D341Med (cell line): Measurements from ENCODE around the gene PER2.

Experiments used
- DNase-seq: peaks from one replicate; pipeline ENCODE4 v3.0.0; 2012; ENCODE audit warnings: low spot score

PER2 gene

DNA sequence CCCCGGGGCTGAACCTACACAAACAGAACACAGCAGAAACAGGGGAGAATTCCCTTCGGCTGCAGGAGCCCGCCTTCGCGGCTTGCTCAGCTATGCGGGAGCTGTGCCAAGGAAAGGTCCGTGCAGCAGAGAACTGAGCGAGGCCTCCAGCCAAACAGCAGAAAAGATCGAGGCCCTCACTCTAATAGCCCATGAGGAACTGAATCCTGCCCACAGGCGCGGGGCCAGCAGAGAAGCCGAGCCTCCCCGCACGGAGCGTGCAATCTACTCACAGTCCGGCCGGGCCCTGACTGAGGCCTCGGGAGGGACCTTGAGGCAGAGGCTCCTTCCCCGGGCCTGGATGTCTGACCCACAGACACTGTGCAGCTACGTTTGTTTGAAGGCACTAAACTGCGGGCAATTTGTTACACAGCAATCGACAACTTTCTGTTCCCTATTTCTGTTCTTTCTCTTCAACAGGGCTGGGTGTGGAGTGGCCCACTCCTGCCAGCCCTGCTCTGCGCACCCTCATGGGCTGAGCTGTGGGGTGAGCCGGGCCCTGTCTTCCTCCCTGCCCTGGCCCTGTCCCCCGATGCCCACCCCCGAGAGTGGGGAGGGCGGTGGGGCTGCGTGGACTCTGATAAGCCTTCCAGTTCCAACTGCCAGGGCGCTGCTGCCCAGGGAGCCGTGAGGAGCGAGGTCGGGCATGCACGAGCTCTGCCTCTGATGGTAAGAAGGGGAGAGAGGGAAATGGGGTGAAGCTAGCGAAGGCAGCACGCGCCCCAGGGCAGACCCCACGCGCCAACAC, 62.3 kb downstream of the PER2 start:
- DNase-seq: no peak

DNA sequence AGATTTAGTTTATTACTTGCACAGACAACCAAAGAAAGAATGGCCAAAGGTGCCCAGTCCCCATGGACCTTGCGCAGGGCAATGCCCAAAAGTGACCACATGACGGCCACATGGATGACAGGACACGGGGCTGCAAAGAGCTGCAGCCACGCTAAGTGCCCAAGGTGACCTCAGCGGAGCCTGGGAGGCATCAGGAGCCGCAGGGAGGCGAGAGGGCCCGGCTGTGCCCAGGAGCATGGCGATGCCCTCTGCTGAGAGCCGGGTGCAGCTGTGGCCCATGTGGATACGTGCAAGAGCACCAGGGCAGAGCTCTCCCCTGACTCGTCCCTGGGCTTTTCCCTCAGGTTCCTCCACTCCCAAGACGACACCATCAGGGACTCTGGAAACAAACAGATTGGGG, 63.3 kb downstream of the PER2 start:
- no peak for DNase-seq

DNA sequence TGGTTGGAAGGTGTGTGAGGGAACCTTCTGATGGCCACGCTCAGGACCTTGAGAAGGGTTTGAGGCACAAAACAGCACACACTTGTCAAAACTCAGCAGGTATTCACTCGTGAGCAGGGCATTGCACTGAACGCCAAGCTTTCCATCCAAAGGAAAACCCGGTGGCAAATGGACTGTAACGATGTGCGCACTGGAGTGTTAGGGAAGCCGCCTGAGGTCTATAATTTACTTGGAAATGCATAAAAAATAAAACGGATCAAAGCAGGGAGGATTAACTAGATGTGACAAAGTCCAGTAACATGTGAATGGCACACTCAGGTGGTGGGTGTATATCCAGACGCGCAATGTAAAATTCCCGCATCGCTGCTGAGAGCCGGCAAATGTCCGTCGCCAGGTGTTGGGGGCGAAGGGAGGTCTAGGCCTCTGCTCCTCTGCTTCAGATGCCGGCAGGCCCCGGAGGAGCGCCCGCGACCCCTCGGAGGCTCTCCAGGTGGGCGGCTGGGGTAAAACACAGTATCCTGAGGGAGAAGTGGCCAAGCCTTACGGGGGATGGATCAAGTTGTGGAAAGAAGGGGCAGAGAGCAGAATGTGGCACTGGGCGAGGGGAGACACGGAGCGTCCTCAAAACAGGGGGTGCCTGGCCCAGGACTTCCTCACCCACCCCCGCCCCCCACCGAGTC, 63.9 kb downstream of the PER2 start:
- DNase-seq: no peak

DNA sequence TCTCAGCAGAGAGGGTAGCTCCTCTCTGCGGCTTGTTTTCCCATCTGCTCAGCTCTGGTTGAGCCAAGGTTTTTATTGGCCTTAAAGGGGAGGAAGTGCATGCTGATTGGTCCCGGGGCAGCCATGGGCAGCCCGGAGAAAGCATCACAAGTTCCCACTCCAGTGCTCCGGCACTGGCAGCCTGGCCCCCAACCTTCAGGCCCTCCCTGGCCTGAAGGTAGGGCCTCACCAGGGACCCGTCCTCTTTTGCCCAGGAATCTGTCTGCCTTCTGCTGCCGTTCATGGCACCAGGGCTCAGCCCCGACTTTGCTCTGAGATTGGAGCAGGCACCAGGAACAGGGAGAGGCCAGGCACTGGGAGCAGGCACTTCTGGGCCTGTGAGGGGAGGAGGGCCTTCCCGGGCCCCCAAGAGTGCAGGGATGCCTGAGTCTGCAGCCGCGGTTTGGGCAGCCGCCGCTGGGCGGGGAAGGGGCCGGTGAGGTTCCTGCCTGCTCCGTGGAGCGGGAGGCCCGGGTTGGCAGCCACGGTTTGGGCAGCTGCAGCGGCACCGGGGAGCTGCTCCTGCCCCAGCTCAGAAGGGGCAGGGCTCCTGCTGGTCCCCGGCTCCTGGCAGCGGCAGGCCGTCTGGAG, 67.4 kb downstream of the PER2 start:
- no peak for DNase-seq

DNA sequence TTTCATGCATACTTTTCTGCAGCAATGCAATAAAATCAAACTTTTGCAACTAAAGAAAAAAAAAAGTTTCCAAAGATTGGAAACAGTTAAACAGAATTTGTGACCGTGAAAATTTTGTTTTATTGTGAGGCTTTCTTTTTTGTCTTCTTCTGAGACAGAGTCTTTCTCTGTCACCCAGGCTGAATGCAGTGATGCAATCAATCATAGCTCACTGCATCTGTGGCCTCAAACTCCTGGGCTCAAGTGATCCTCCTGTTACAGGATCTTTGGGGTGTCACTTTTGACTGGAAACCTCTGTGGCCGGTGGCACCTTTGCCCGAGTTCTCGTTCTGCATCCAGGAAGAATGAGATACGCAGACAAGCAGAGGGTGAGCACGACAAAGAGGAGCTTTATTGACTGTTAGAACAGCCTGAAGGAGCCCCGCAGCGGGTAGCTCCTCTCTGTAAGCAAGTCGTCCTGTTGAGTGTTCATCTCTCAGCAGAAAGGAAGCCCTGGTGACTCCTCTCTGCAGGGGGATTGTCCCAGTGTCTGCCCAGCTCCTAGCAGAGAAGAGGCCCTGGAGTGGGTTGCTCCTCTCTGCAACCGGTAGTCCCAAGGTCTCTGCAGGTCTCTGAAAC, 68.0 kb downstream of the PER2 start:
- no peak for DNase-seq

DNA sequence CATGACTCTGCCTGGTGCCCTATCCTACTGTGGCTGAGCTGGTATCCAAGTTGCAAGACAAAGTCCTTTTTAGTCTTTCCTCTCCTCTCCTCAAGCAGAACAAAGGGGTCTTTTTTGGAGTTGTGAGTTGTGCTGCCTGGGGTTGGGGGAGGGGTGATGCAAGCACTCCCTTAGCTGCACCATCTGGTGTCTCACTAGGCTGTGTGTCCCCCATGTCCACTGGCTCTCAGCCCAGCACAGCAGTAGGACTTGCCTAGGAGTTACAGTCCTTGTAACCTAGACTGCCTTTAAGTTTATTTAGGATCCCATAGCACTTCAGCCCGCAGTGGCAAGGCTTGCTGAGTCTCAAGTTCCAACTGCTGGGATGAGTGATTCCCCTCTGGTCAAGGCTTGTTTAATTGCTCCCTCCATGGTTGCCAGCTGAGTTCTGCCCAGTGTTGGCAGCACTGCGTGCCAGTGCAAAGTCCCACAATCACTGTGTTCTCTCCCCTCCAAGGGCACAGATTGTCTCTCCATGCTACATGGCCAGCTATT, 71.7 kb downstream of the PER2 start:
- no peak for DNase-seq

DNA sequence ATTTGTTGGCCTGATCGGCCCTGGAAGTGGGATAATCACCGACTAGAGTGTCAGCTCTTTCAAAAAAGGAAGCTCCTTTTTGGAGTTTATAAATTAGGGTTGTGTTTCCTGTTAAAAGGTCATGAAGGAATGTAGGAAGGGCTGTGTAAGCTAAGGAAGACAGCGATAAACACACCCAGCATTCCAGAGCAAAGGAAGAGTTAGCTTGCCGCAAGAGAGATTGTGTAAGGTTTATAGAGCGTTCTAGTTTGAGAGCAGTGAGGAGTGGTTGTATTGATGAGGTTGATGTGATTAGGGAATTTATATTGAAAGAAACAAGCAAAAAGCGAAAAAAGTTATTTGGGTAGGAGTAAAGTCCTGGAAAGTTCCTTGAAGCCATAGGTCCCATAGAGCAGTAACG, 81.4 kb downstream of the PER2 start:
- DNase-seq: no peak

DNA sequence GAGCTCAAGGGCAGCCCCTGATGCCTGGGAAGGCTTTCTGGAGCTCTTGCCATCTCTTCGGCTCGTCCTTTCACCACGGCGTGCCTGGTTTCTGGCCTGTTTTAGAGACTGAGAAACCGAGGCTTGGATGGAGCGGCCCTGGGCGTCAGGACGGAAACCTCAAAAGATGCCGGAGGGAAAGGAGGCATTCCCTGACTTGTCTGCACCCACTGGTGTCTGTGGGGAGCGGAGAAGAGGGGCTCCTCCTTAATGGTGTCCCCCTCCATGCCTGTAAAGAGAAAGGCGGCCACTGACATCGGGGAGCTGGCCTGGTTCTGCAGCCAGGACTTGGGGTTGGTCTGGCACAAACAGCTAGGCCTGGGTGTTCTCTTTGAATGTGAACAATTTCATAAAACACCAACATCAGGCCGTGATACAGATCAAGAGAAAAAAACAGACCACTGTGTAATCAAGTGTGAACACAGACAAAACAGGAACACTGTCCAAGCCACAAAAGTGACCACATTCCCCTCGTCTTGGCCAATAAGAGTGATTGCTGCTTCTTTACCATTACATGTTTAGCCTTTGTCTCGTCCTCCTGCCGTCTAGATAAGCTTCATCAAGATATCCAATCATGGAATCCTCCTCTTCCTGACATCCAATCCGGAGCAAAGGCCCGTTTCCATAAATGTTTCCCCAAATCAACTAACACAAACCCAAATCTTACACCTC, 84.3 kb downstream of the PER2 start:
- no peak for DNase-seq

DNA sequence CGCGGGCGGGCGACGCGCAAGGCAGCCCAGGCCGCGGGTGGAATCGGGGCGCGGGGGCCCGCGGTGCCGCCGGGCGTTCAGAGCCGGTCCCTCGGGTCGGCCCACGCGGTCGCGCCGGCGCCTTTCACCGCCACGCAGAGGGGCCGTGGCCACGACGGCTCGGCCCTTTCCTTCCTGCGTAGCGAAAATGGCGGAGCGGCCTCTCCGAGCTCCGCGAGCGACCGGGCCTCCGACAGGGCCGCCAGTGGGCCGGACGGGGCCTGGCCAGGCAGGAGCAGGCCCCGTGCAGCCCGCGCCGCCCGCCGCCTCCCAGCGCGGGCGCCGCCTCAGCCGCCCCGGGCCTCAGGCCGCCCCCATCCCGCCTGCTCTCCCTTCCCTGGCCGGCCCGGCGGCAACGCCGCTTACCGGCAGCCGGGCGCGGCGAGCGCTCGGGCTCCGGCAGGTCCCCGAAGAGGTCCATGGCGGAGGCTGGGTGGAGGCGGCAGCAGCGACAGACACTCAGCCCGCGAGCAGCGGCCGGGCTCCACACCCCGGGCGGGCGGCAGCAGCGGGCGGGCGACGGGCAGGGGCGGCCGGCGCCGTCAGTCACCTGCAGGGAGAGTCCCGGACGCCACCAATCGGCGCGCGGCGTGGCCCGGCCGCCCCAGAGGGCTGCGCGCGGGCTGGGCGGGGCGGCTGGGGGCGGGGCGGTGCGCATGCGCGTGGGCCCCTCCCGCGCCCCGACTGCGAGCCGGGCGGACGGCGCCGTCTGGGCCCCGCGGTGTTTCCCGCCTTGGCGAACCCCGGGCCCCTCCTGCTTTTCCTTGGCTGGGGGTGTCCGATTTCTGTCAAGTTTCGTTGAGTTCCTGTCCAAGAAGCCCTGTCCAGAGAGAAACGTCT, 85.1 kb downstream of the PER2 start, which contains the start of gene ILKAP:
TSS of gene ILKAP (minus strand) at position 602 of the 879 bp plus-strand sequence. CDS start at position 460, 142 bp downstream.
- DNase-seq: peak; percentile 100

DNA sequence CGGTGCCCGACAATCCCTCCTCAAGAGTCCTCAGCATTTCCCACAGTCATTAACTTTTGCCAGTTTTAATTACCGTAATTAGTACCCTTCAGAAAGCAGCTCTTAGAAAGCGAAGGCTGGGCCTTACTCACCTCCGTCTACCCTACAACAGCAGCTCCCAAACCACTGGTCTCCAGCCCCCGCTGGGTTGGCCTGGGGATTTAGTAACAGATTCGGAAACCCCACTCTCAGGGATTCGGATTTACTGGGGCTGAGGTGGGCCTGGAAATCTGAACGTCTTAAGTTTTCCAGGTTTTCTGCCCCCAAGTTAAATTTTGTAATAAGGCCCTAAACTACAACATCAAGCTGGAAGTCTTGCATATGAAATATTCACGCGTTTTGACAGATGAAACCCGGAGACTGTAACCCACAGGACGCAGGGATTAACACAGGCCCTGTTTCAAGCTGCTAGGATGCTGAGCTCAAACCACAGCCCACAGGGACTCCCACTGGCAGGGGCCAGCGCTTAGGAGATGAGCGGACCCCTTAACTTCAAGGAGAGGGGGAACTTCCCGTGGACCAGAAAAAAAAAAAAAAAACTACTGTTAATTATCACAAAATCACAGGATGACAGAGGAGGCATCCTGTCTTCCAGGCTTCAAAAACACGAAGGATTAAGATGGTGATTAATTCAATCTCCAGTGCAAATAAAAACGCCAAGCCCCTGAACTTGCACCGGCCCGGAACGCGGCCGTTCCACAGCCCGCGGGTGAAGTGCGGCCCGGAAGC, 85.9 kb downstream of the PER2 start:
- DNase-seq: peak; percentile 50
